SU-DHL-6 (cell line): Measurements from ENCODE around the gene PPP1R7.

ENCODE experiments used
- H2AFZ ChIP-seq: fragments of 200-600 bp; sonication (generic); 2 replicates; pipeline ENCODE4 v1.6.1; 2014; ENCODE audit warnings: low read depth, mild to moderate bottlenecking, moderate library complexity, mixed read lengths, antibody characterized with exemption, low read length; ENCODE audit not compliant: severe bottlenecking
- H3F3A ChIP-seq: fragments of 200-600 bp; shearing (Covaris generic); 2 replicates; pipeline ENCODE4 v1.6.0; 2016; ENCODE audit warnings: antibody characterized with exemption, mild to moderate bottlenecking; ENCODE audit not compliant: insufficient read depth
- H3K27ac ChIP-seq: fragments of 200-600 bp; sonication (generic); 2 replicates; pipeline ENCODE4 v1.5.1; 2016; ENCODE audit warnings: low read depth, mild to moderate bottlenecking, low read length, moderate library complexity, mixed read lengths
- H3K27me3 ChIP-seq: fragments of 200-600 bp; sonication (generic), shearing (Covaris generic); 2 replicates; pipeline ENCODE4 v1.6.0; 2014; ENCODE audit warnings: mild to moderate bottlenecking, low read length
- H3K36me3 ChIP-seq: fragments of 200-600 bp; sonication (generic); 2 replicates; pipeline ENCODE4 v1.6.1; 2014; ENCODE audit warnings: mild to moderate bottlenecking, low read length, mixed read lengths
- H3K4me2 ChIP-seq: fragments of 300-600, 200-600 bp; shearing (Covaris generic), sonication (generic); 2 replicates; pipeline ENCODE4 v1.6.0; 2014; ENCODE audit warnings: low read length, low read depth, mild to moderate bottlenecking; ENCODE audit not compliant: poor library complexity, severe bottlenecking
- H3K4me3 ChIP-seq: fragments of 200-600 bp; sonication (generic); 2 replicates; pipeline ENCODE4 v1.5.1; 2014; ENCODE audit warnings: antibody characterized with exemption, low read length, mild to moderate bottlenecking, mixed read lengths; ENCODE audit not compliant: insufficient read depth, poor library complexity, severe bottlenecking
- H3K79me2 ChIP-seq: fragments of 200-600 bp; sonication (generic); 2 replicates; pipeline ENCODE4 v1.6.1; 2014; ENCODE audit warnings: mild to moderate bottlenecking, low read length, moderate library complexity; ENCODE audit not compliant: insufficient read depth
- H3K9ac ChIP-seq: fragments of 200-600 bp; sonication (generic); 2 replicates; pipeline ENCODE4 v1.7.0; 2014; ENCODE audit warnings: mild to moderate bottlenecking, low read length
- H3K9me2 ChIP-seq: fragments of 200-600 bp; sonication (generic); replicated peaks from 2 replicates; pipeline ENCODE4 v1.6.1; 2014; ENCODE audit warnings: low read length; ENCODE audit not compliant: insufficient read depth
- H3K9me3 ChIP-seq: fragments of 200-600 bp; sonication (generic); 2 replicates; pipeline ENCODE4 v1.6.1; 2014; ENCODE audit warnings: low read length, mixed read lengths; ENCODE audit not compliant: insufficient read depth
- H4K20me1 ChIP-seq: fragments of 200-600 bp; sonication (generic); 2 replicates; pipeline ENCODE4 v1.6.1; 2014; ENCODE audit warnings: low read depth, mild to moderate bottlenecking, antibody characterized with exemption, low read length, moderate library complexity, mixed read lengths
- CTCF ChIP-seq: fragments of 200-600 bp; sonication (generic); IDR thresholded peaks from one replicate; pipeline ENCODE4 v1.5.1; 2017; ENCODE audit warnings: antibody characterized with exemption, mild to moderate bottlenecking, low read length, moderate library complexity; ENCODE audit not compliant: insufficient read depth, poor library complexity, severe bottlenecking
- EZH2phosphoT487 ChIP-seq: fragments of 200-600 bp; sonication (generic), shearing (Covaris generic); conservative IDR thresholded peaks from 2 replicates; pipeline ENCODE4 v1.6.1; 2018; ENCODE audit warnings: mild to moderate bottlenecking, antibody characterized with exemption, low read length, moderate library complexity, mixed read lengths

The PPP1R7 gene

GRCh38 chr2:241215421-241215820, 65.2 kb downstream of the PPP1R7 start:
- no peaks in the 10 kb centered on the region for H4K20me1 ChIP-seq
- H3K36me3 ChIP-seq, result no peaks in the 10 kb centered on the region
- no peak overlapping the region for H3K27ac ChIP-seq
- H3K4me3 ChIP-seq, result no peak overlapping the region
- no peak overlapping the region for H3K4me2 ChIP-seq
- no peaks in the 10 kb centered on the region for H3K27me3 ChIP-seq
- no peaks in the 10 kb centered on the region for H3K79me2 ChIP-seq
- H3F3A ChIP-seq, result 0 out of 2 replicates have a peak, but pooled peaks cover 3% of the 10 kb centered on the region
- no peaks in the 10 kb centered on the region for H3K9me3 ChIP-seq
- H3K9ac ChIP-seq, result no peak overlapping the region
- no peaks in the 10 kb centered on the region for H3K9me2 ChIP-seq
- no peak overlapping the region for H2AFZ ChIP-seq
- TF ChIP-seq EZH2phosphoT487 (no peak), CTCF (no peak)

- Histone ChIP-seq H2AFZ (no peak overlapping the region), H3F3A (0 out of 2 replicates have a peak, but pooled peaks cover 3% of the 10 kb centered on the region), H3K4me3 (no peak overlapping the region), H3K36me3 (no peaks in the 10 kb centered on the region), H3K27ac (no peak overlapping the region), H3K9me3 (no peaks in the 10 kb centered on the region), H3K4me2 (no peak overlapping the region), H3K27me3 (no peaks in the 10 kb centered on the region), H3K9ac (no peak overlapping the region), H3K9me2 (no peaks in the 10 kb centered on the region), H3K79me2 (no peaks in the 10 kb centered on the region), H4K20me1 (no peaks in the 10 kb centered on the region)
- TF ChIP-seq CTCF (no peak), EZH2phosphoT487 (no peak)
Observed at GRCh38 chr2:241216211-241216761, 66.0 kb downstream of the PPP1R7 start.

- no peak overlapping the region for H3K27ac ChIP-seq
- no peaks in the 10 kb centered on the region for H4K20me1 ChIP-seq
- H2AFZ ChIP-seq, result no peak overlapping the region
- no peak overlapping the region for H3K9ac ChIP-seq
- no peak overlapping the region for H3K4me2 ChIP-seq
- 0 out of 2 replicates have a peak, but pooled peaks cover 3% of the 10 kb centered on the region for H3F3A ChIP-seq
- H3K9me3 ChIP-seq, result no peaks in the 10 kb centered on the region
- H3K9me2 ChIP-seq, result no peaks in the 10 kb centered on the region
- H3K79me2 ChIP-seq, result no peaks in the 10 kb centered on the region
- H3K27me3 ChIP-seq, result no peaks in the 10 kb centered on the region
- no peak overlapping the region for H3K4me3 ChIP-seq
- no peak for TF ChIP-seq EZH2phosphoT487
- H3K36me3 ChIP-seq, result no peaks in the 10 kb centered on the region
Observed at GRCh38 chr2:241217320-241218031, 67.2 kb downstream of the PPP1R7 start.
